Kidney (tissue), 14 donors: Measurements from ENCODE around the gene ETS2. TPM values are rescaled to one million over a fixed set of nuclear protein-coding genes. Genes with fewer than 3 reads are reported as not detected.
A peak's percentile ranks its signal among the peaks of the same experiment; 100 is the strongest.

Experiments
- DNase-seq, 5 donors: peaks; one replicate each; pipeline ENCODE4 v3.0.0-alpha.2; 2013 to 2020
- FAIRE-seq: peaks from 2 replicates; lab custom pipeline; 2012; peaks lifted over from hg19 to GRCh38; lab: Jason Lieb, UNC
- H3K27ac ChIP-seq, 2 donors: one replicate each; pipeline ENCODE4 v1.7.0; 2013; ENCODE audit warnings: low read depth in 2 of 2, low read length in 2 of 2, inconsistent platforms in 1 of 2
- H3K27me3 ChIP-seq: one replicate; pipeline ENCODE4 v1.7.1; 2013; ENCODE audit warnings: low read length, inconsistent platforms; ENCODE audit not compliant: control insufficient read depth, insufficient read depth
- H3K36me3 ChIP-seq, 3 donors: one replicate each; pipeline versions ENCODE4 v1.7.0 to v1.7.1; 2013; ENCODE audit warnings: low read length in 3 of 3, control low read depth in 1 of 3, inconsistent platforms in 1 of 3; ENCODE audit not compliant: insufficient read depth in 3 of 3, control insufficient read depth in 2 of 3
- H3K4me1 ChIP-seq, 3 donors: one replicate each; pipeline versions ENCODE4 v1.7.0 to v1.7.1; 2013; ENCODE audit warnings: low read length in 3 of 3, inconsistent platforms in 1 of 3, low read depth in 1 of 3; ENCODE audit not compliant: control insufficient read depth in 2 of 3, insufficient read depth in 2 of 3
- H3K4me3 ChIP-seq, 3 donors: one replicate each; pipeline versions ENCODE4 v1.7.0 to v1.8.1; 2013; ENCODE audit warnings: low read length in 3 of 3, control low read depth in 1 of 3, inconsistent platforms in 1 of 3
- H3K9ac ChIP-seq, 3 donors: one replicate each; pipeline versions ENCODE4 v1.7.0 to v1.7.1; 2013; ENCODE audit warnings: low read length in 3 of 3, control low read depth in 1 of 3, inconsistent platforms in 1 of 3
- H3K9me3 ChIP-seq, 3 donors: one replicate each; pipeline versions ENCODE4 v1.7.0 to v1.7.1; 2013; ENCODE audit warnings: low read length in 3 of 3, control low read depth in 1 of 3, inconsistent platforms in 1 of 3; ENCODE audit not compliant: control insufficient read depth in 2 of 3, insufficient read depth in 1 of 3
- intact Hi-C: fragments of 100-400 bp; cut with DNase I; formaldehyde crosslinking; loops from one replicate; pipeline ENCODE4 v1.11.1; 2022
- polyA plus RNA-seq: library from polyadenylated mRNA; stranded (reverse); fragments of 350-450 nt; fragmentation: Illumina TruSeq; extraction: RNeasy Lipid Tissue Mini Kit (QIAGEN cat#74804); gene quantifications from one replicate; pipeline ENCODE4 v1.2.3, GENCODE V29; 2014; ENCODE audit warnings: low read depth, low replicate concordance; ENCODE audit not compliant: insufficient read depth
- total RNA-seq: library from RNA; stranded (reverse); fragmentation: NEBNext Ultra II Directional; extraction: Animal tissue kit (Norgen Biotek cat#: 25700); gene quantifications from one replicate; pipeline ENCODE4 v1.2.1, GENCODE V29; 2021
- TF ChIP-seq, protein P1 (sequence below): IDR thresholded peaks from 3 replicates; pipeline ENCODE4 v1.5.1; 2012; ENCODE audit warnings: mild to moderate bottlenecking, moderate library complexity, borderline replicate concordance; ENCODE audit not compliant: insufficient read depth; ENCODE audit errors: extremely low read depth
- donor health status: control.
- donor health status: control.
- donor health status: control.
- donor health status: control.
- donor health status: control.
- donor health status: DM: yes; HTN: yes; CAD: no.
- donor health status: Normal renal cell carcinoma (clear cell type).

ETS2 gene
- total and polyA plus RNA-seq, 2 donors from 2014 or later, result 43.1 to 178 TPM

DNA sequence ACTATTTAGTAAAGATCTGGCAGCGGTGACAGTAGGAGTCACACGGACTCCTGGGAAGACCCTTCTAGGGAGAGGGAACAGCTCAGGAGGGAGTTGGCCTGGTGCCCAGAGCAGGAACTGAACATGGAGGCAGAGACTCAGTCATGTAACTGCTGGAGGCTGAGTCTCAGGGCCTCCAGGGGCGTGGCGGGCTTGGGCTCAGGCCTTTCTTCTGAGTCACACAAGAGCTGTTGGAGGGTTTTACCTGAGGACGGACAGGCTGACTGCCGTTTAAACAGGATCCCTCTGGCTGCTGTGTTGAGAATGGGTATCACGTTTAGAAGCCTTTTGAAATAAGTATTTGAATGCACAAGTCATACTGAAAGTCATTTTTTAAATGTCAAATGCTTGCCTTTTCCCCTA lies 7.2 kb upstream of the ETS2 start:
- Histone ChIP-seq H3K4me1 (peaks cover 0 to 3% (median 0%) of the 10 kb centered on the region in 3 donors), H3K27me3 (no peaks in the 10 kb centered on the region), H3K4me3 (no peak overlapping the region), H3K9me3 (no peaks in the 10 kb centered on the region), H3K27ac (no peak overlapping the region), H3K36me3 (no peaks in the 10 kb centered on the region), H3K9ac (no peak overlapping the region)
- intact Hi-C loops, result no loop called here
- TF ChIP-seq, protein P1, sequence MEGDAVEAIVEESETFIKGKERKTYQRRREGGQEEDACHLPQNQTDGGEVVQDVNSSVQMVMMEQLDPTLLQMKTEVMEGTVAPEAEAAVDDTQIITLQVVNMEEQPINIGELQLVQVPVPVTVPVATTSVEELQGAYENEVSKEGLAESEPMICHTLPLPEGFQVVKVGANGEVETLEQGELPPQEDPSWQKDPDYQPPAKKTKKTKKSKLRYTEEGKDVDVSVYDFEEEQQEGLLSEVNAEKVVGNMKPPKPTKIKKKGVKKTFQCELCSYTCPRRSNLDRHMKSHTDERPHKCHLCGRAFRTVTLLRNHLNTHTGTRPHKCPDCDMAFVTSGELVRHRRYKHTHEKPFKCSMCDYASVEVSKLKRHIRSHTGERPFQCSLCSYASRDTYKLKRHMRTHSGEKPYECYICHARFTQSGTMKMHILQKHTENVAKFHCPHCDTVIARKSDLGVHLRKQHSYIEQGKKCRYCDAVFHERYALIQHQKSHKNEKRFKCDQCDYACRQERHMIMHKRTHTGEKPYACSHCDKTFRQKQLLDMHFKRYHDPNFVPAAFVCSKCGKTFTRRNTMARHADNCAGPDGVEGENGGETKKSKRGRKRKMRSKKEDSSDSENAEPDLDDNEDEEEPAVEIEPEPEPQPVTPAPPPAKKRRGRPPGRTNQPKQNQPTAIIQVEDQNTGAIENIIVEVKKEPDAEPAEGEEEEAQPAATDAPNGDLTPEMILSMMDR, result no peak
- FAIRE-seq (no peak), DNase-seq (peak in 1 of 5 donors; percentile 91)

DNA sequence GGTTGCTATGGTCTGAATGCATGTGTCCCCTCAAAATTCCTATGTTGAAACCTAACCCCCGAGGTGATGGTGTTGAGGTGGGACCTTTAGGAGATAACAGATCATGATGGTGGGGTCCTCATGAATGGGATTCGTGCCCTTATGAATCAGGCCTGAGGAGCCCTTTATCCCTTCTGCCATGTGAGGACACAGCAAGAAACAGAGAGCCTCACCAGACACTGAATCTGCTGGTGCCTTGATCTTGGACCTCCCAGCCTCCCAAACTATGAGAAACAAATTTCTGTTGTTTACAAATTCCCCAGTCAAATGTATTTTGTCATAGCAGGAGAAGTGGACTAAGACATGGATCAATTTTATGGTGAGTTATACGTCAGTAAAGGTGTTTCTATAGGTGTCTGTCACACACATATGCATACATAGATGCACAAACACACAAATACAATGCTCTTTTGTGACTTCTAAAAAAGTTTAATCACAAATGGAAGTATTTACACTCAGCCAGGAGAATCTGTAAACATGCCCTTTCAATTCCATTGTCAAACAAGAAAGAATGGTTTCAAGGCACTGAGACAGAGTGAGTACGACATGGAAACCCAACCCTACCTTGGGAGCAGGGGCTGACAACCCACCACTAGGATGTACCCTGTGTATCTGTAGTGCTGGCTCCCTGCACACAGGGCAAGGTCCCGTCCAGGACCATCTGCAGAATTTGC lies 5.5 kb upstream of the ETS2 start:
- Histone ChIP-seq H3K27me3 (no peaks in the 10 kb centered on the region), H3K27ac (no peak overlapping the region), H3K9ac (no peak overlapping the region), H3K36me3 (no peaks in the 10 kb centered on the region), H3K4me1 (no peaks in the 10 kb centered on the region), H3K9me3 (no peaks in the 10 kb centered on the region), H3K4me3 (no peak overlapping the region)
- intact Hi-C loops, result loop anchor here (10.0 kb wide), 1 partner anchor 45 kb away; no protein-coding TSS in a partner anchor
- no peak for FAIRE-seq
- no peak for DNase-seq
- TF ChIP-seq, protein P1, result no peak

DNA sequence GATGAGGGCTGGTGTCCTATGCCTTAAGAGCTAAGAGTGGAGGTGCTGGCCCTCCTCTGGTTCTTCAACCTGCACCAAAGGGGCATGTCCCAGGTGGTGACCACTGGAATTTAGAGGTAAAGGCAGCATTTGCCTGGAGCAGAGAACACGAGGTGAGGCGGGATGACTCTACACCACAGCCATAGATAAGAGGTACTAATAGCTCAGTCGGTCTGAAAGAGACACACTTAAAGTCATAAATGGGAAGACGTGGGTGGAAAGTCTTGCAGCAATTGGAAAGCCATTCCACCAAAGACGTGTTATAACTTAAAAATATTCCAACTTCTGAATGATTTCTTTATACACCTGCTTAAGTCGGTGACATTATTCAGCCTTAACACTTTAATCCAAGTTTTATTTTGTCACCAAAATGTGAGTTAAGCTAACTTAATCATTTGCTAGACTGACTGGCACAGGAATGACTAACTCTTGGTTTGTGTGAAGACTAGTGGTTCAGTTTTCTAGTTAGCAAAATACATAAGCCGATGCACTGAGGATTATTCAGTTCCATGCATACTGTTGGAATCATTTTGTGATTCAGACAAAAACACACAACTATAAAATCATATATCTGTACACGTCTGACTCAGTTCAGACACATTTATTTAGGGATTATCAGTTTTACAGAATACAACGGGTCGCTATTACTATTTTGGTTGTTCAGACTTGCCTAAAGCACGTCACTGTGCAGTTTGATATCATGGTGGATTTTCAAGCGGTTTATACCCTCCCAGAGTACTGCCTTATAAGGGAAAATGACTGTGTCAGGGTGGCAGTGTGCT lies 4.6 kb upstream of the ETS2 start:
- no peak overlapping the region for H3K9ac ChIP-seq
- DNase-seq, result no peak
- H3K36me3 ChIP-seq, result no peaks in the 10 kb centered on the region
- no peak overlapping the region for H3K4me3 ChIP-seq
- TF ChIP-seq, protein P1, result no peak
- intact Hi-C loops, result loop anchor here (10.0 kb wide), 1 partner anchor 46 kb away; no protein-coding TSS in a partner anchor
- H3K27me3 ChIP-seq, result no peaks in the 10 kb centered on the region
- no peak overlapping the region for H3K27ac ChIP-seq
- no peaks in the 10 kb centered on the region for H3K4me1 ChIP-seq
- no peak for FAIRE-seq
- H3K9me3 ChIP-seq, result no peaks in the 10 kb centered on the region
